LNCaP clone FGC (cell line): ENCODE results near the gene DYNC1I2.
A peak's percentile ranks its signal among the peaks of the same experiment; 100 is the strongest.
"Not testable (repeated sequence)": the region's sequence is repeated elsewhere in the genome, so short reads cannot be mapped to it uniquely, and the experiment has no call there.

Source experiments
- DNase-seq: peaks from one replicate; pipeline ENCODE4 v3.0.0-alpha.2; 2011; ENCODE audit warnings: low read depth
- H3K4me3 ChIP-seq: 2 replicates; pipeline ENCODE4 v1.5.1; 2011; ENCODE audit warnings: mild to moderate bottlenecking, low read depth, low read length, control low read depth
- TF ChIP-seq, protein P1 (sequence below): IDR thresholded peaks from 2 replicates; pipeline ENCODE4 v1.5.1; 2012; ENCODE audit warnings: mild to moderate bottlenecking; ENCODE audit not compliant: control insufficient read depth, insufficient read depth; ENCODE audit errors: extremely low read depth

Gene DYNC1I2

DNA sequence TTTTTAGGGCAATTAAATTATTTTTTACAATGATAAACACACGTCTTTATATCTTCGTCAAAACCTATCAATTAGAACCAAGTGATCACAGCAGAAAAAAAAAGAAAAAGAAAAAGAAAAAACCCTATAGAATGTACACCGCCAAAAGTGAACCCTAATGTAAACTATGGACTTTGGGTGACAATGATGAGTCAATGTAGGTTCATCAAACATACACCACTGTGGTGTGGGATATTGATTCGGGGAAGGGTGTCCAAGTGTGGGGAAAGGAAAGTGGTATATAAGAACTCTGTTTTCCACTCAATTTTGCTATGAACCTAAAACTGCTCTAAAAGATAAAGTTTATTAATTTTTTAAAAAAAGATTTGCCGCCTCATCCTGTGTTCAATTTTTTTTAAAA lies 85.1 kb downstream of the DYNC1I2 start:
- no peak overlapping the region for H3K4me3 ChIP-seq
- DNase-seq = no peak
- TF ChIP-seq, protein P1, sequence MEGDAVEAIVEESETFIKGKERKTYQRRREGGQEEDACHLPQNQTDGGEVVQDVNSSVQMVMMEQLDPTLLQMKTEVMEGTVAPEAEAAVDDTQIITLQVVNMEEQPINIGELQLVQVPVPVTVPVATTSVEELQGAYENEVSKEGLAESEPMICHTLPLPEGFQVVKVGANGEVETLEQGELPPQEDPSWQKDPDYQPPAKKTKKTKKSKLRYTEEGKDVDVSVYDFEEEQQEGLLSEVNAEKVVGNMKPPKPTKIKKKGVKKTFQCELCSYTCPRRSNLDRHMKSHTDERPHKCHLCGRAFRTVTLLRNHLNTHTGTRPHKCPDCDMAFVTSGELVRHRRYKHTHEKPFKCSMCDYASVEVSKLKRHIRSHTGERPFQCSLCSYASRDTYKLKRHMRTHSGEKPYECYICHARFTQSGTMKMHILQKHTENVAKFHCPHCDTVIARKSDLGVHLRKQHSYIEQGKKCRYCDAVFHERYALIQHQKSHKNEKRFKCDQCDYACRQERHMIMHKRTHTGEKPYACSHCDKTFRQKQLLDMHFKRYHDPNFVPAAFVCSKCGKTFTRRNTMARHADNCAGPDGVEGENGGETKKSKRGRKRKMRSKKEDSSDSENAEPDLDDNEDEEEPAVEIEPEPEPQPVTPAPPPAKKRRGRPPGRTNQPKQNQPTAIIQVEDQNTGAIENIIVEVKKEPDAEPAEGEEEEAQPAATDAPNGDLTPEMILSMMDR = no peak

DNA sequence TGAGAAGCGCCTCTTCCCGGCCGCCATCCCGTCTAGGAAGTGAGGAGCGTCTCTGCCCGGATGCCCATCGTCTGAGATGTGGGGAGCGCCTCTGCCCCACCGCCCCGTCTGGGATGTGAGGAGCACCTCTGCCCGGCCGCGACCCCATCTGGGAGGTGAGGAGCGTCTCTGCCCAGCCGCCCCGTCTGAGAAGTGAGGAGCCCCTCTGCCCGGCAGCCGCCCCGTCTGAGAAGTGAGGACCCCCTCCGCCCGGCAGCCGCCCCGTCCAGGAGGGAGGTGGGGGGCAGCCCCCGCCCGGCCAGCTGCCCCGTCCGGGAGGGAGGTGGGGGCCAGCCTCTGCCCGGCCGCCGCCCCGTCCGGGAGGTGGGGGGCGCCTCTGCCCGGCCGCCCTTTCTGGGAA lies 87.3 kb downstream of the DYNC1I2 start:
- DNase-seq = not testable (repeated sequence)

DNA sequence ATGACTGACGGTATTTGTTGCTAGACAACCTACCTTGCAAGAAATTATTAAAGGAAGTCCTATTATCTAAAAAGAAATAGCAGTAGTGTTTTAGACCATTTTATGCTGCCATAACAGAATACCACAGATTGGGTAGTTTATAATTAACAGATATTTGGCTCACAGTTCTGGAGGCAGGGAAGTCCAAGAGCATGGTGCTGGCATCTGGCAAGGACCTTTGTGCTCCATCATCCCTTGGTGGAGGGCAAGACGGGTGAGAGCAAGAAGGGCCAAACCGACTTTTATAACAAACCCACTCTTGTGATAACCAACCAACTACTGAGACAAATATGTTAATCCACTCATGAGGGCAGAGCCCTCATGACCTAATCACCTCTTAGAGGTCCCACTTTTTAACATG lies 91.2 kb downstream of the DYNC1I2 start:
- DNase-seq = no peak
- H3K4me3 ChIP-seq = no peak overlapping the region
- TF ChIP-seq, protein P1 = no peak

More for the DNA sequence above, 87.3 kb downstream of the DYNC1I2 start:
- H3K4me3 ChIP-seq = not testable (repeated sequence)

DNA sequence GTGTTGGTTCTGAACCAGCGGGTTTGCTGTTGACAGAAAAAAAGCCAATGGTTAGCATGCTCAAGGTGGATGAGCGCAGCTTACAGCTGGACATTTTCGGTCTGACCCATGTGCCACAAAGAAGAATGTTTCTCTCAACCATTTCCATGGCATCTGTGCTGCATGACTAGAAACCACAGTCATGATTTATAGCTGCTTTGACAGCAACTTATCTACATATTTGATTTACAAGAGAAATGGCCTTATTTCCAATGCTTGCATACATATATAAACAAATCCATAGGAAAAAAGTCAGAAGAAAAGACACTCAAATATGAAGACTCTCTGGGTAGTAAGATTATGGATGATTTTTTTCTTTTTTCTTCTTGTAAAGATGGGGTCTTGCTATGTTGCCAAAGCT lies 98.2 kb downstream of the DYNC1I2 start:
- TF ChIP-seq, protein P1 = no peak
- H3K4me3 ChIP-seq = no peak overlapping the region
- DNase-seq = no peak

DNA sequence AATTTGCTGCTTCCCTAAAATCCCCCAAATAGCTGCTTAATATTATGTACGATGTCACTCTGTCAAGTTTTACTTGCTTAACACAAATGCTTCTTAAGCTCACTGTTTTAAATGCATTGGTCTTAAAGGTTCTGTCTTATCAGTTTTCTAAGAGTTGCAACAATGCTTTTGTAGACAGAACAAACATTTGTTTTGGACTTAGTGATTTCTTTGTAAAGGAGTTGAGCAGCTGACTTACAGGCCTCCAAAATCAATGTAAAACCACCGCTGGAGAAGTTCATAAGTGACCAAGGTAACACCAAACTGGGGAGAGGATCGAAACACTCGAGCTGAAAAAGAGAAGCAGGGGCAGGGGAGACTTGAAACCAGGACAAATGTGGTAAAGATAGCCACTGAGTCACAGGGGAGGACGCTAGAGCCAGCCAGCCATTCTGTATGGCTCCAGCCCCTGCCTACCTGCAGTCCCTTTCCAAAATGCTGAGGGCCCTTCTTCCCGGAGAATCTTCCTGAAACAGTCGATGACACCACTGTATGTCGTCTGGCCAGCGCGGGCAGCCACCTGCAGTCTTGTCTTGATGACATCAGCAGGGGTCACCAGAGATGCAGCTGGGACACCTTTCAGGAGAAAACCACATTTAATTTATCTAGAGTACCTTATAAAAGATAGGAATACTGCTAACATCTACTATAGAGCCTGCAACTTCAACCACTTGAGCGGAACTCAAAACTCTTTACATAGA lies 100.2 kb downstream of the DYNC1I2 start:
- no peak for DNase-seq

DNA sequence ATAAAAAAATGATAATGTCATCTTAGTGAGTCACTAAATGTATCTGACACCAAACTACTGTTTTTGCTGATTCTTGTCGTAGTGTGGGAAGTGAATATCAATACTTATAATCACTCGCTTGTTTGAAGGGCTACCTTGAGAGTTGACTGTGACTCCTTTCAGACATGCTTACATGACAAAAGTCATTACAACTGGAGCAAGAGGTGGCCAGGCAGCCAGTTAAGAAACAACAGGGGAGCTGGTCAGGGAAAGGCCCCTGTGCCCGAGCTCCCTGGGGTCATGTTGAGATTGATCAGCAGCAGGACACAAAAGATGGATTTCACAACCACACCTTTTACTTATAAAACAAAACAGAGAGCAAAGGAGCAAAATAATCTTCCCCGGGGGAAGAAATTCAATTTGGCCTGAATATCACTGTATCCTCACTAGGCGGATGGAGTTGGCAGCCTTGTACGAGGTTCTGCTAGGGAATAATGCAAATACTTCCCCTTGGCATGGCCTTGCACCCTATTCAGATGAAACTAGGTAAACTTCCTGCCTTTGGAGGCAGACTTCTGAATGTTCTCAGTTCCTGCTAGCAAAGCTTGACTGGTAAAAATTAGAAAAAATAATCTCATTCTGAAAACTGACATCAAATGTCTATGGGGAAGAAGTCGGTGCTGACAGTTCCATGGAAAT lies 101.2 kb downstream of the DYNC1I2 start:
- no peak overlapping the region for H3K4me3 ChIP-seq
- peak; percentile 45 for DNase-seq
- TF ChIP-seq, protein P1 = no peak

More for the DNA sequence above, 100.2 kb downstream of the DYNC1I2 start:
- TF ChIP-seq, protein P1 = no peak
- no peak overlapping the region for H3K4me3 ChIP-seq

DNA sequence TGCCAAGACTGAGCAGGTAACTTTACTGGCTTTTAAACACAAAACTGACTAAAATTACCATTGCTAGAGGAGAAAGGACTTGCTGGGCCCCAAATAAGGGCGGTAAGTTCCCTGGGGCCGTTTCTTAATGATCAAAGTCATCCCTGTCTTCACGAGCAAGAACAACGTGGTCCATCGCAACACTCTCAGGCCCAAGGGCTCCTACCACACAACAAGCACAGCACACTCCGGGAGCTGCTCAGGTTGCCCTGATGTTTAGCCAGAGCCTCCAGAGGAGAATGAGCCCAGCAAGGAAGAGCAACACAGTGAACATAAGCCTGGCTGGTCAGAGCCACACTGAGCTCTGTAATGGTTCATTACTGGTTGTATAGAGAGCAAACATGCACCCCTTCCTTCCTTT lies 102.7 kb downstream of the DYNC1I2 start:
- DNase-seq = no peak
- TF ChIP-seq, protein P1 = no peak
- no peak overlapping the region for H3K4me3 ChIP-seq
